HG03558 (cell line): ENCODE measurements around the gene NDST1.

ENCODE experiments used
- ATAC-seq: cut with Tn5 transposase; IDR thresholded peaks from one replicate; pipeline ENCODE4 v1.9.1; 2021; ENCODE audit warnings: moderate number of reproducible peaks; ENCODE audit not compliant: unreplicated experiment; ENCODE audit errors: extremely low read depth

NDST1 gene

DNA sequence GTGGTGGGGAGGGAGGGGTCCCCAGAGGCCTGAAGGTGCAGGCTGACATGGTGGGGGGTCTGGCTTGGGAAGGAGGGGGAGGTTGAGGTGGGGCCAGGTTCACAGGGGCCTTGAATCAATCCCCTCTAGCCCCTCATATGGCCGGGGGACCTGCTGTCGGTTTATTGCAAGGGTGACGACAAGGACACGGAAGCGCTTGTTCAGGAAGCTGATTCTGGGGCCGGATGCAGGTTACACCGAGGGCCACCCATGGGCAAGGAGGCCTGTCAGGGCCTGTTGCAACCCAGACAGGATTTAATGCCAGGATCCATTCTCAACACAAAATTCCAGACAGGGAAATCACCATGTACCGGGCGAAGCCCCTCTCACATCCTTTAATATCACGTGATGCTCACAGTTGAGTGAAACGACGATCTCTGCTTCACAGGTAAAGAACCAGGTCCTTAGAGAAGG is 90.9 kb downstream of the NDST1 start:
- no peak for ATAC-seq

GRCh38 chr5:150599281-150599680 is 91.3 kb downstream of the NDST1 start:
- no peak for ATAC-seq

GRCh38 chr5:150599917-150600511 is 92.1 kb downstream of the NDST1 start:
- no peak for ATAC-seq

GRCh38 chr5:150600616-150601490 is 92.9 kb downstream of the NDST1 start:
- no peak for ATAC-seq

DNA sequence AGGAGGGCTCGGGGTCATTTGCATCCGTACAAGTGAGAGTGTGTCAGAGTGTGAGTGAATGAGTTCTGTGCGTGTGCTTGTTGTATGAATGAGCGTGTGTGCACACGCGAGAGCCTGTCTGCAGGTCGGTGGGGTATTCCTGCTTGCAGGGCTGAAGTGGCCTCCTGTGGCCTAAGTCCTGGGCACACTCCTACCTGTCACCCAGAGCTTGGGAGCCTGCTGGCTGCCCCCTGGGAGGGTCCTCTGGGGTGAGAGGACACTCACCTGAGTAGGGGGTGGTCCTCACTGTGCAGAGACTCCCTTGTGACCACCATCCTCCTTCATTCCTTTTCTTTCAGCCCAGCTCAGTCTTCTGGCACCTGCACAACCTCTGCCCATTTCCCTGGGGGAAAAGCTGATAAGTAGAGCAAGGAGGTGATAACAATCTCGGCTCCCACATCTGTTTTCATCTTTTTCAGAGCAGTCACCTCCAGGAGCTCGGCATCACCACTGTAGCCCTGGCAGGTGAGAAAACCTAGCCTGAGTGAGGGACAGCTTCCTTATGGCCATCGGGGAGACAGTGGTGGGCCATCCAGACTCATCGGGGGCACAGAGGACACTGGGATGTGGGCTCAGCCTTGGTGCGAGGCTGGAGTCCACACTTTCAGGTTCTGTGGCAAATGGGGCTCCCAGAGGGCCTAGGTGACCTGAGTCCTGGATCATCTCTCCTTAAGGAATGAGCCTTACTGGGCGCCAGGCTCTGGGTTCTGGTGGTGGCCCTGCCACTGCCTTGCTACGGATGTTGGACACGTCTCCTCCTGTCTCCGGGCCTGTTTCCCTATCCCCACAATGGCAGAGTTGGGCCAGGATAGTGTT is 93.8 kb downstream of the NDST1 start:
- no peak for ATAC-seq

GRCh38 chr5:150603052-150603451 is 95.1 kb downstream of the NDST1 start:
- ATAC-seq: no peak

DNA sequence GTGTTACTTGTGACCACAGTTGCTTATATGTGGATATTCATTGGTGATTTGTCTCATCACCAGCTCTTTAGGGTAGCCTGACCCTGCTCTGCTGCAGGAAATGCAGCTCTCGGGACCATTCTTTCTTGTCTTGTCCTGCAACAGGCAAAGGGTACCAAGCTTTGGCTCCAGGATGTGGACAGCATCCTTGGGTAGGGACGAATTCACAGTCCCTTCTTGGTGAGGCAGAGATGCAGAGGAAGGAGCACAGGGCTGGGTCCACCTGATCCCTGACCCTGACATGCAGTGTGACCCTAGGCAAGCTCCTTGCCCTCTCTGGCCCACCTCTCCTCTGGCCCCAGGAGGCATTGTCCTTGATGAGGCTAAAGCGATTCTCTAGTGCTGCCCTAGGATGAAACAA is 95.6 kb downstream of the NDST1 start:
- no peak for ATAC-seq

DNA sequence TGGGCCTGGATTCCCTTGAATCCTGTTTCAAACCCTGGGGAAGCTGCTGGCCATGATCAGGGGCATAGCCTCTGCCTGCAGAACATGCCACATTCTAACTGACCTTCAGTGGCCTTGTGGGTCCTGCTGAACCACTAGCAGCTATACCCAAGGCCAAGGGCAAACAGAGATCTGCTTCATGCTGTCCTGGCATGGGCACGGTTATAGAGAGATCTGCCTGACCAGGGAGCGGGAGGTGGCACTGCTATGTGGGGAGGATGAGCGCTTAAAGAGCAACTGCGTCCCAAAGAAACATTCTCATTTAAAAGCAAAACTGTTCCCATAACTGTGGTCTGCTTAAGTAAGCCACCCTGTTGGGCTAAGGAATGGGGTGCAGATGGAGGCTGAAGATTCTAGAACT is 96.1 kb downstream of the NDST1 start:
- ATAC-seq: no peak

DNA sequence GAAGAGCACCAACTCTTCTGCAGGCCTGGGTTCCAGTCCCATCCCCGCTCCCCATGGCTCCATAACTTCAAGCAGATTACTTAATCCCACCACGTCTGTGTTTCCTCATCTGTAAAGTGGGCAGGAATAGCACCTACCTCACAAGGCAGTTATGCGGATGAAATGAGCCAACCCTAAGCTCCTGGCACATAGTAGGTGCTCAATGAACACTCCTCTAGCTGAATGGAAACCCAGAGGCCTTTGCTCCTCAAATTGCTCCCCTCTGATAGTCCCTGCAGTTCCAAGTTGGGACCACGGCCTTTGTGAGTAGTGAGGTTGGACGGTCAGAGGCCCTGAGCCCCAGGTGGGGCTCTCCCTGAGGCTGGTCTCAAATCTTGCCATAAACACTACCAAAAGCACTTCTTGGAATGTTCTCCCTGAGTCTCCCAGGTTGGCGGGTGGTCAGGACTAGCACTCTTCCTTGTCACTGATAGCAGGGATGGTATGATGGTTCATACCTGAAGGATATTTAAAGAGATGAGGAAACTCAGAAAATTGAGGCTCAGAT is 97.0 kb downstream of the NDST1 start:
- ATAC-seq: no peak

- ATAC-seq: no peak
Measured at GRCh38 chr5:150605546-150605945, 97.6 kb downstream of the NDST1 start.

GRCh38 chr5:150606476-150606875 is 98.5 kb downstream of the NDST1 start:
- no peak for ATAC-seq

DNA sequence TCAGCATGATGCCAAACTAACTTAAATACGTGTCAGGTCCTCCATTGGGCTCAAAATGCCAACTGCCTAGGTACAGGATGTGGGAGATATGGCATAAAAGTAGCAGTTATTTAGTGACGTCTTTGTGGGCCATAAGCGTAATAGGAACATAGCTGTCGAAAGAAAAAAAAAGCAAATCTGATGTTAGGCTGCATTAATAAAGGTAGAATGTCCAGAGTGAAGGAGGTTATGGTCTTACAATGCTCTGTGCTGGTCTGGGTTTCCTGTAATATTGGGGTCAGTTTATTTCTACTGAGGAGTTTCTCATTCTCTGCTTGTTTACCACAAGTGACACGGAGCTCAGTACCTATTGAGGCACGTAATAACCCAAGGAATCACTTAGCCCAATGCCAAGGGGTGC is 99.2 kb downstream of the NDST1 start:
- ATAC-seq: no peak
